Neural progenitor cell (in vitro differentiated cells): ENCODE measurements around the gene ARHGAP4. TPM values are rescaled to one million over a fixed set of nuclear protein-coding genes. Genes with fewer than 3 reads are reported as not detected.
A peak's percentile ranks its signal among the peaks of the same experiment; 100 is the strongest.

Experiments used
- DNase-seq: peaks from one replicate; pipeline ENCODE4 v3.0.0-alpha.2; 2016; ENCODE audit warnings: low spot score
- H2AFZ ChIP-seq: fragments of 200-600 bp; sonication (generic); replicated peaks from 2 replicates; pipeline ENCODE4 v1.6.1; 2016; ENCODE audit warnings: antibody characterized with exemption
- H3F3A ChIP-seq: fragments of 200-600 bp; sonication (generic); 2 replicates; pipeline ENCODE4 v1.6.1; 2016; ENCODE audit warnings: antibody characterized with exemption, low read depth
- H3K27ac ChIP-seq: fragments of 200-600 bp; sonication (generic); 2 replicates; pipeline ENCODE4 v1.5.1; 2016; ENCODE audit warnings: mild to moderate bottlenecking
- H3K27me3 ChIP-seq: fragments of 200-600 bp; sonication (generic); 2 replicates; pipeline ENCODE4 v1.6.1; 2016; ENCODE audit warnings: mild to moderate bottlenecking, moderate library complexity
- H3K36me3 ChIP-seq: fragments of 200-600 bp; sonication (generic); 2 replicates; pipeline ENCODE4 v1.5.1; 2016
- H3K4me1 ChIP-seq: fragments of 200-600 bp; sonication (generic); 2 replicates; pipeline ENCODE4 v1.6.1; 2016; ENCODE audit warnings: mixed run types
- H3K4me2 ChIP-seq: fragments of 200-600 bp; sonication (generic); 2 replicates; pipeline ENCODE4 v1.6.1; 2016
- H3K4me3 ChIP-seq: fragments of 200-600 bp; sonication (generic); 2 replicates; pipeline ENCODE4 v1.5.1; 2016
- H3K79me2 ChIP-seq: fragments of 200-600 bp; sonication (generic); 2 replicates; pipeline ENCODE4 v1.6.1; 2016; ENCODE audit warnings: low read depth
- H3K9ac ChIP-seq: fragments of 200-600 bp; sonication (generic); 2 replicates; pipeline ENCODE4 v1.6.1; 2016
- H3K9me3 ChIP-seq: fragments of 200-600 bp; sonication (generic); 2 replicates; pipeline ENCODE4 v1.5.1; 2016; ENCODE audit warnings: low read depth
- H4K20me1 ChIP-seq: fragments of 200-600 bp; sonication (generic); 2 replicates; pipeline ENCODE4 v1.6.1; 2016; ENCODE audit warnings: low read depth
- H3K27ac Mint-ChIP-seq: 3 replicates; pipeline ENCODE4 v1.8.0; 2021; ENCODE audit warnings: mixed read lengths
- H3K27me3 Mint-ChIP-seq: 2 replicates; pipeline ENCODE4 v1.8.0; 2022; ENCODE audit warnings: low read depth, mild to moderate bottlenecking, inconsistent platforms, moderate library complexity, mixed read lengths; ENCODE audit not compliant: insufficient read depth
- H3K36me3 Mint-ChIP-seq: 3 replicates; pipeline ENCODE4 v1.8.0; 2021; ENCODE audit warnings: mixed read lengths
- H3K4me1 Mint-ChIP-seq: 3 replicates; pipeline ENCODE4 v1.8.0; 2021; ENCODE audit warnings: mixed read lengths
- H3K4me3 Mint-ChIP-seq: 3 replicates; pipeline ENCODE4 v1.8.0; 2021; ENCODE audit warnings: mild to moderate bottlenecking, moderate library complexity, mixed read lengths
- H3K9me3 Mint-ChIP-seq: 3 replicates; pipeline ENCODE4 v1.8.0; 2020; ENCODE audit warnings: mixed read lengths
- EZH2 ChIP-seq: fragments of 200-600 bp; sonication (generic); IDR thresholded peaks from 2 replicates; pipeline ENCODE4 v1.6.1; 2017; ENCODE audit warnings: antibody characterized with exemption, mild to moderate bottlenecking, moderate library complexity
- EZH2phosphoT487 ChIP-seq: fragments of 200-600 bp; sonication (generic); IDR thresholded peaks from 2 replicates; pipeline ENCODE4 v1.6.1; 2017; ENCODE audit warnings: antibody characterized with exemption
- total RNA-seq: library from RNA; depleted of rRNA; stranded (reverse); fragments of >200 nt; gene quantifications from 2 replicates; pipeline ENCODE4 v1.2.3, GENCODE V29; 2015; ENCODE audit warnings: low replicate concordance
- TF ChIP-seq, protein P1 (sequence below): fragments of 200-600 bp; sonication (generic); IDR thresholded peaks from 2 replicates; pipeline ENCODE4 v1.5.1; 2017; ENCODE audit warnings: antibody characterized with exemption, mild to moderate bottlenecking

The ARHGAP4 gene
- total RNA-seq, 1 donor from 2014 or later = 5.1 TPM

DNA sequence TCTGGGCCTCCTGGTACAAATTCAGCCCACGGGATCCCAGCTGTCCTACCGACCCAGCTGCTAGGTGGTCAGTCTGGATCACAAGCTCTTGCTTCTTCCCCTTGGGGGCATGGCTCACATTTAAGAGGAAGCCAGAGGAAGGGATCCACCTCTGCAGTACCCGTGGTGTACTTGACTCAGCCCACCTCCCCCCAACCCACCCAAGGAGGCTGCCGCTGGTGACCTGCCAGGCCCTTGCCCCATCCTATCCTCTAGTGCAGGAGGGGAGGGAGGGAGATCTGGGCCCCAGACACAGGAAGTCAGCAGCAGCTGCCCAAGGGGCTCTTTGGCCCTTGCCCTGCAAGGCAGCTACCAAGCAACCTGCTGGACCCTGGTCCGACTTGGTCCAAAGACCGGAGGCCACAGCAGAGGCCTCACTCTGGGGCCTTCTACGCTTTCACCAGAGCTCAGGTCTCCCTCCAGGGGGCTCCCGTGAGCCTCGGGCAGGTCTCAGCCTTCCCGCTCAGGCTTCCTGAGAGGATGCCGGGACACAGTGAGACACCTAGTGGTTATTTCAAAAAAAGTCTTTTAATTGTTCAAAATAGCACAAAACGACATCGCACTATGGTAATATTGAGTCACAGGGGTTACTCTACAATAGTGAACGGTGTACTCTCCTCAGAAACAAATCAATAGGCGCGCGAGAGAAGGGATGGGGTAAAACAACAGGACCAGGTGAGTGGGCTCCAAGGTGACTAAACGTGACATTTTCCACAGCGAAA lies 21.1 kb upstream of the ARHGAP4 start:
- H3K9ac ChIP-seq = no peak overlapping the region
- H3K36me3 Mint-ChIP-seq = peaks cover 21% of the 10 kb centered on the region
- H3K4me1 ChIP-seq = peaks cover 6% of the 10 kb centered on the region
- H3K4me1 Mint-ChIP-seq = peaks cover 29% of the 10 kb centered on the region
- peak; percentile 85 for DNase-seq
- H3K36me3 ChIP-seq = no peaks in the 10 kb centered on the region
- TF ChIP-seq, protein P1, sequence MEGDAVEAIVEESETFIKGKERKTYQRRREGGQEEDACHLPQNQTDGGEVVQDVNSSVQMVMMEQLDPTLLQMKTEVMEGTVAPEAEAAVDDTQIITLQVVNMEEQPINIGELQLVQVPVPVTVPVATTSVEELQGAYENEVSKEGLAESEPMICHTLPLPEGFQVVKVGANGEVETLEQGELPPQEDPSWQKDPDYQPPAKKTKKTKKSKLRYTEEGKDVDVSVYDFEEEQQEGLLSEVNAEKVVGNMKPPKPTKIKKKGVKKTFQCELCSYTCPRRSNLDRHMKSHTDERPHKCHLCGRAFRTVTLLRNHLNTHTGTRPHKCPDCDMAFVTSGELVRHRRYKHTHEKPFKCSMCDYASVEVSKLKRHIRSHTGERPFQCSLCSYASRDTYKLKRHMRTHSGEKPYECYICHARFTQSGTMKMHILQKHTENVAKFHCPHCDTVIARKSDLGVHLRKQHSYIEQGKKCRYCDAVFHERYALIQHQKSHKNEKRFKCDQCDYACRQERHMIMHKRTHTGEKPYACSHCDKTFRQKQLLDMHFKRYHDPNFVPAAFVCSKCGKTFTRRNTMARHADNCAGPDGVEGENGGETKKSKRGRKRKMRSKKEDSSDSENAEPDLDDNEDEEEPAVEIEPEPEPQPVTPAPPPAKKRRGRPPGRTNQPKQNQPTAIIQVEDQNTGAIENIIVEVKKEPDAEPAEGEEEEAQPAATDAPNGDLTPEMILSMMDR = peak; percentile 75
- TF ChIP-seq EZH2 = no peak
- H3K4me3 Mint-ChIP-seq = peak overlapping the region; percentile 31
- no peaks in the 10 kb centered on the region for H3K27me3 ChIP-seq
- peaks cover 26% of the 10 kb centered on the region for H3F3A ChIP-seq
- no peaks in the 10 kb centered on the region for H3K9me3 ChIP-seq
- no peaks in the 10 kb centered on the region for H4K20me1 ChIP-seq
- peak overlapping the region; percentile 80 for H3K27ac ChIP-seq
- peaks cover 12% of the 10 kb centered on the region for H3K27me3 Mint-ChIP-seq
- no peak overlapping the region for H2AFZ ChIP-seq
- H3K79me2 ChIP-seq = peaks cover under 1% of the 10 kb centered on the region
- no peaks in the 10 kb centered on the region for H3K9me3 Mint-ChIP-seq
- no peak overlapping the region for H3K4me3 ChIP-seq
- H3K4me2 ChIP-seq = no peak overlapping the region
- H3K27ac Mint-ChIP-seq = peak overlapping the region; percentile 81

DNA sequence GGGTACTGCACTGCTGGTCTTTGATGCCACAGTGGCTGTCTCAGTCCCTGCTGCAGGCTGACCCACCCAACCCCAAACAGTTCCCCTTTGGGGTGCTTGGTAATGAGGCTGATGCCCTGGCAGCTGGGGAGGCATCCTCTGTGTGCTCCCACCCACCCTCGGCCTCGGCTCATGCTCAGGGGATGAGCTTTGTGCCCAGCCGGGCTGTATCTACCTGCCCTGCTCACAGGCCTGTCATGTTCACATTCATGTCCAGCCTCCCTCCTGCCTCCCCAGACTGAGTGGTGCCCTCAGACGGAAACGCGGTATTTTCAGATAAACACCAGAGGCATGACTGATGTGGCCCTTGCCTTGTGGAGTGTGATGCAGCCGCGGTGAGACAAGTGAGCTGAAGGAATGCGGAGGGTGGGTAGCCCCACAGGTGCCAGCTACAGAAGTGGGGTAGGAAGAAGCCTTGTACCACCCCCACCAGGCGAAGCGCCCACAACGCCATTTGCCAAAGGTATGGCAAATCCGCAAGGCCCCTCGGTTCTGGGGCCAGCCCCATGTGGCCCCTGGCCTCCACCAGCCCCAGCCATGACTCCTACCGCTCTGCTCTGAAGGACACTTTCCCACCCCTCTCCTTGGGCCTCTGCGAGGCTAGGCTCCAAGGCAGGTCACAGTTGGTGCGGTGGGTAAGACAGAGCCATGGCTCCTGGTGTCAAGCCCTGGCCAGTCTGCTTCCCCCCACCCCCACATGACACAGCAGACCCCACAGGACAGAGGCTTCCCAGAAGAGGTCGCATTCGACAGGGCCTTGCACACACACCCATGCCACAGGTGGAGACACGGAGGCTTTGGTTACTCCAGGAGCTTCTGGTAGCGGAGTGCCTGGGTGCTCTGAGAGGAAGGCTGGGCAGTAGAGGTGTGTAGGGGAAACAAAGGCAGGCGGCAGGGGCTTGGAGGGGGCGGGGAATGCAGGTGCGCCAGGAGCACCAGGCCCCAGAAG lies 20.2 kb upstream of the ARHGAP4 start:
- Mint-ChIP-seq H3K27me3 (peaks cover 14% of the 10 kb centered on the region), H3K9me3 (no peaks in the 10 kb centered on the region)

DNA sequence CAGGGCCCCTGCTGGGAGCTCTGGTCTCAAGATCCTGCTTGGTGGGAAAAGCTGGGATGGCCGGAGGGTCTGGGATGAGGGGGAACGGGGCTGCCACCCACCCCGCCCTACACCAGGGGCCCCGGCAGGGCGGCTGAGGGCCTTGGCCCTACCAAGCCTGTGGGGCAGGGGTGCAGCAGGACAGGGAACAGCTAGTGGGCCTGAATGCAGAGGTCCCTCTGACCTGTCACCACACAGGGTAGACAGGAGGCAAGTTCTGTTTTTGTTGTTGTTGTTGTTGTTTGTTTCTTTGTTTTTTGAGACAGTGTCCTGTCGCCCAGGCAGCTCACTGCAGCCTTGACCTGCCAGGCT lies 18.7 kb upstream of the ARHGAP4 start:
- Mint-ChIP-seq H3K4me1 (peaks cover 31% of the 10 kb centered on the region), H3K4me3 (no peak overlapping the region), H3K27ac (no peak overlapping the region), H3K36me3 (peaks cover 8% of the 10 kb centered on the region), H3K9me3 (no peaks in the 10 kb centered on the region), H3K27me3 (peaks cover 7% of the 10 kb centered on the region)
- Histone ChIP-seq H3K27me3 (no peaks in the 10 kb centered on the region), H3K9me3 (no peaks in the 10 kb centered on the region), H3K4me2 (peak overlapping the region; percentile 64), H3K4me1 (peaks cover 6% of the 10 kb centered on the region), H2AFZ (no peak overlapping the region), H3K27ac (no peak overlapping the region), H4K20me1 (no peaks in the 10 kb centered on the region), H3K79me2 (no peaks in the 10 kb centered on the region), H3K36me3 (no peaks in the 10 kb centered on the region), H3K9ac (no peak overlapping the region), H3F3A (peaks cover 22% of the 10 kb centered on the region), H3K4me3 (peak overlapping the region; percentile 17)
- DNase-seq = no peak
- TF ChIP-seq, protein P1 = no peak
- no peak for TF ChIP-seq EZH2
- no peak for TF ChIP-seq EZH2phosphoT487

More for the DNA sequence above, 20.2 kb upstream of the ARHGAP4 start:
- Histone ChIP-seq H3K4me1 (peaks cover 6% of the 10 kb centered on the region), H3K79me2 (no peaks in the 10 kb centered on the region), H3F3A (peaks cover 26% of the 10 kb centered on the region), H2AFZ (no peak overlapping the region), H3K36me3 (no peaks in the 10 kb centered on the region), H3K4me3 (no peak overlapping the region), H3K27ac (no peak overlapping the region), H3K4me2 (no peak overlapping the region), H3K9ac (no peak overlapping the region), H3K27me3 (no peaks in the 10 kb centered on the region), H3K9me3 (no peaks in the 10 kb centered on the region), H4K20me1 (no peaks in the 10 kb centered on the region)
- peaks cover 18% of the 10 kb centered on the region for H3K36me3 Mint-ChIP-seq
- DNase-seq = no peak
- TF ChIP-seq EZH2phosphoT487 = no peak
- TF ChIP-seq, protein P1 = no peak
- no peak for TF ChIP-seq EZH2
- peaks cover 30% of the 10 kb centered on the region for H3K4me1 Mint-ChIP-seq
- no peak overlapping the region for H3K4me3 Mint-ChIP-seq
- no peak overlapping the region for H3K27ac Mint-ChIP-seq
